ENCODE measurements around the gene ANKRD11. TPM values are rescaled to one million over a fixed set of nuclear protein-coding genes. Genes with fewer than 3 reads are reported as not detected.

Gene ANKRD11
- polyA plus RNA-seq, 3 donors: 3.2 to 62.4 (median 5.4) TPM

GRCh38 chr16:89246903-89247733 is 243.2 kb downstream of the ANKRD11 start:
- no peak overlapping the region for H3K27ac ChIP-seq (ENCODE audit: low read depth in 1 of 2, low read length in 2 of 2)
- Mint-ChIP-seq H3K36me3 (no peaks in the 10 kb centered on the region), H3K27ac (peak overlapping the region in 1 of 7 donors; percentile 50), H3K9me3 (peaks cover 9 to 34% (median 24%) of the 10 kb centered on the region in 7 donors), H3K4me1 (peaks cover 7% of the 10 kb centered on the region), H3K27me3 (ENCODE audit: low read depth in 3 of 3) (peaks cover 27 to 42% (median 39%) of the 10 kb centered on the region in 3 donors), H3K4me3 (peak overlapping the region; percentile 67 to 83)
- H3K4me3 ChIP-seq (replicated peaks in 1 of 3; ENCODE audit: low read depth in 2 of 3, low read length in 3 of 3): peak overlapping the region in 2 of 3 experiments; percentile 19 to 68
- peak; percentile 78 to 86 (median 78) for DNase-seq
- intact Hi-C loops (cut with micrococcal nuclease): loop anchor here in 1 of 2 donors (2.0 kb wide), 1 partner anchor 54 kb away; no protein-coding TSS in a partner anchor
- H3K9me3 ChIP-seq (replicated peaks in 1 of 2; ENCODE audit: control insufficient read depth in 1 of 2, insufficient read depth in 1 of 2, low read length in 2 of 2): peaks cover 18 to 24% of the 10 kb centered on the region in 2 donors
- no peak overlapping the region for H3K9ac ChIP-seq (ENCODE audit: insufficient read depth, low read length, poor library complexity, severe bottlenecking)
- 4% methylated on average over 73 of the region's 78 CpGs for WGBS (ENCODE audit: insufficient coverage)
- H2AFZ ChIP-seq (ENCODE audit: insufficient read depth, low read depth, low read length, poor library complexity, severe bottlenecking): peak overlapping the region; percentile 71
- no peaks in the 10 kb centered on the region for H4K20me1 ChIP-seq (ENCODE audit: insufficient read depth, low read length)
- H3K79me2 ChIP-seq (ENCODE audit: insufficient read depth, low read length): no peaks in the 10 kb centered on the region
- H3K27me3 ChIP-seq (ENCODE audit: control insufficient read depth in 2 of 2, insufficient read depth in 2 of 2, low read length in 2 of 2): peaks cover 0 to 20% of the 10 kb centered on the region in 2 donors
- no peaks in the 10 kb centered on the region for H3K36me3 ChIP-seq (replicated peaks in 1 of 2; ENCODE audit: control insufficient read depth in 1 of 2, insufficient read depth in 2 of 2, low read length in 2 of 2)
- H3K4me2 ChIP-seq (replicated peaks; ENCODE audit: extremely low read depth, low read length, poor library complexity, severe bottlenecking): peak overlapping the region; percentile 82
- H3K4me1 ChIP-seq (ENCODE audit: control insufficient read depth in 1 of 2, insufficient read depth in 2 of 2, low read length in 2 of 2): peaks cover 7 to 18% of the 10 kb centered on the region in 2 donors
- TF ChIP-seq, protein P1, sequence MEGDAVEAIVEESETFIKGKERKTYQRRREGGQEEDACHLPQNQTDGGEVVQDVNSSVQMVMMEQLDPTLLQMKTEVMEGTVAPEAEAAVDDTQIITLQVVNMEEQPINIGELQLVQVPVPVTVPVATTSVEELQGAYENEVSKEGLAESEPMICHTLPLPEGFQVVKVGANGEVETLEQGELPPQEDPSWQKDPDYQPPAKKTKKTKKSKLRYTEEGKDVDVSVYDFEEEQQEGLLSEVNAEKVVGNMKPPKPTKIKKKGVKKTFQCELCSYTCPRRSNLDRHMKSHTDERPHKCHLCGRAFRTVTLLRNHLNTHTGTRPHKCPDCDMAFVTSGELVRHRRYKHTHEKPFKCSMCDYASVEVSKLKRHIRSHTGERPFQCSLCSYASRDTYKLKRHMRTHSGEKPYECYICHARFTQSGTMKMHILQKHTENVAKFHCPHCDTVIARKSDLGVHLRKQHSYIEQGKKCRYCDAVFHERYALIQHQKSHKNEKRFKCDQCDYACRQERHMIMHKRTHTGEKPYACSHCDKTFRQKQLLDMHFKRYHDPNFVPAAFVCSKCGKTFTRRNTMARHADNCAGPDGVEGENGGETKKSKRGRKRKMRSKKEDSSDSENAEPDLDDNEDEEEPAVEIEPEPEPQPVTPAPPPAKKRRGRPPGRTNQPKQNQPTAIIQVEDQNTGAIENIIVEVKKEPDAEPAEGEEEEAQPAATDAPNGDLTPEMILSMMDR (IDR thresholded peaks at IDR 0.05): no peak

DNA sequence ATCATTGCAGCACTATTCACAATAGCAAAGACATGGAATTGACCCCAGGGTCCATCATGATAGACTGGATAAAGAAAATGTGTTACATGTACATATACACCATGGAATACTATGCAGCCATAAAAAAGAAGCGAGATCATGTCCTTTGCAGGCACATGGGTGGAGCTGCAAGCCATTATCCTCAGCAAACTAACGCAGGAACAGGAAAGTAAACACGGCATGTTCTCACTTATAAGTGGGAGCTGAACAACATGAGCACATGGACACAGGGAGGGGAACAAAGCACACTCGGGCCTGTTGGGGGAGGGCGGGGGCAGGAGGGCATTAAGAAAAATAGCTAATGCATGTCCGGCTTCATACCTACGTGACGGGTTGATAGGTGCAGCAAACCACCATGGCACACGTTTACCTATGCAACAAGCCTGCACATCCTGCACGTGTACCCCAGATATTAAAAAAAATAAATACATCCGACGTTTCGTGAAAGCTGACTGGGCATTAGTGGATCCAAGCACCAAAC is 243.9 kb downstream of the ANKRD11 start:
- Mint-ChIP-seq H3K36me3 (no peaks in the 10 kb centered on the region), H3K27ac (peak overlapping the region in 1 of 7 donors; percentile 50), H3K4me3 (peak overlapping the region; percentile 43 to 83), H3K4me1 (peaks cover 11% of the 10 kb centered on the region), H3K9me3 (peaks cover 9 to 34% (median 24%) of the 10 kb centered on the region in 7 donors), H3K27me3 (ENCODE audit: low read depth in 3 of 3) (peaks cover 27 to 38% (median 37%) of the 10 kb centered on the region in 3 donors)
- Histone ChIP-seq H3K9ac (ENCODE audit: insufficient read depth, low read length, poor library complexity, severe bottlenecking) (no peak overlapping the region), H3K9me3 (replicated peaks in 1 of 2; ENCODE audit: control insufficient read depth in 1 of 2, insufficient read depth in 1 of 2, low read length in 2 of 2) (peaks cover 18 to 24% of the 10 kb centered on the region in 2 donors), H3K4me3 (replicated peaks in 1 of 3; ENCODE audit: low read depth in 2 of 3, low read length in 3 of 3) (peak overlapping the region in 1 of 3 experiments; percentile 68), H2AFZ (ENCODE audit: insufficient read depth, low read depth, low read length, poor library complexity, severe bottlenecking) (peak overlapping the region; percentile 71), H4K20me1 (ENCODE audit: insufficient read depth, low read length) (no peaks in the 10 kb centered on the region), H3K4me2 (replicated peaks; ENCODE audit: extremely low read depth, low read length, poor library complexity, severe bottlenecking) (peak overlapping the region; percentile 82), H3K36me3 (replicated peaks in 1 of 2; ENCODE audit: control insufficient read depth in 1 of 2, insufficient read depth in 2 of 2, low read length in 2 of 2) (no peaks in the 10 kb centered on the region), H3K27ac (ENCODE audit: low read depth in 1 of 2, low read length in 2 of 2) (no peak overlapping the region), H3K4me1 (ENCODE audit: control insufficient read depth in 1 of 2, insufficient read depth in 2 of 2, low read length in 2 of 2) (peaks cover 12 to 23% of the 10 kb centered on the region in 2 donors), H3K79me2 (ENCODE audit: insufficient read depth, low read length) (no peaks in the 10 kb centered on the region), H3K27me3 (ENCODE audit: control insufficient read depth in 2 of 2, insufficient read depth in 2 of 2, low read length in 2 of 2) (peaks cover 0 to 20% of the 10 kb centered on the region in 2 donors)
- intact Hi-C loops (cut with micrococcal nuclease): loop anchor here in 1 of 2 donors (2.0 kb wide), 1 partner anchor 54 kb away; no protein-coding TSS in a partner anchor
- WGBS (ENCODE audit: insufficient coverage): 73% methylated on average over 13 of the region's 13 CpGs
- DNase-seq: no peak
- TF ChIP-seq, protein P1 (IDR thresholded peaks at IDR 0.05): no peak

Data from CD14-positive monocyte (primary cell).